SU-DHL-6 (cell line): ENCODE measurements around the gene BAZ1A.
"Not testable (repeated sequence)": the region's sequence is repeated elsewhere in the genome, so short reads cannot be mapped to it uniquely, and the experiment has no call there.

Source experiments
- H2AFZ ChIP-seq: fragments of 200-600 bp; sonication (generic); 2 replicates; pipeline ENCODE4 v1.6.1; 2014; ENCODE audit warnings: low read depth, mild to moderate bottlenecking, moderate library complexity, mixed read lengths, antibody characterized with exemption, low read length; ENCODE audit not compliant: severe bottlenecking
- H3F3A ChIP-seq: fragments of 200-600 bp; shearing (Covaris generic); 2 replicates; pipeline ENCODE4 v1.6.0; 2016; ENCODE audit warnings: antibody characterized with exemption, mild to moderate bottlenecking; ENCODE audit not compliant: insufficient read depth
- H3K27ac ChIP-seq: fragments of 200-600 bp; sonication (generic); 2 replicates; pipeline ENCODE4 v1.5.1; 2016; ENCODE audit warnings: low read depth, mild to moderate bottlenecking, low read length, moderate library complexity, mixed read lengths
- H3K27me3 ChIP-seq: fragments of 200-600 bp; sonication (generic), shearing (Covaris generic); 2 replicates; pipeline ENCODE4 v1.6.0; 2014; ENCODE audit warnings: mild to moderate bottlenecking, low read length
- H3K36me3 ChIP-seq: fragments of 200-600 bp; sonication (generic); 2 replicates; pipeline ENCODE4 v1.6.1; 2014; ENCODE audit warnings: mild to moderate bottlenecking, low read length, mixed read lengths
- H3K4me2 ChIP-seq: fragments of 300-600, 200-600 bp; shearing (Covaris generic), sonication (generic); 2 replicates; pipeline ENCODE4 v1.6.0; 2014; ENCODE audit warnings: low read length, low read depth, mild to moderate bottlenecking; ENCODE audit not compliant: poor library complexity, severe bottlenecking
- H3K4me3 ChIP-seq: fragments of 200-600 bp; sonication (generic); 2 replicates; pipeline ENCODE4 v1.5.1; 2014; ENCODE audit warnings: antibody characterized with exemption, low read length, mild to moderate bottlenecking, mixed read lengths; ENCODE audit not compliant: insufficient read depth, poor library complexity, severe bottlenecking
- H3K79me2 ChIP-seq: fragments of 200-600 bp; sonication (generic); 2 replicates; pipeline ENCODE4 v1.6.1; 2014; ENCODE audit warnings: mild to moderate bottlenecking, low read length, moderate library complexity; ENCODE audit not compliant: insufficient read depth
- H3K9ac ChIP-seq: fragments of 200-600 bp; sonication (generic); 2 replicates; pipeline ENCODE4 v1.7.0; 2014; ENCODE audit warnings: mild to moderate bottlenecking, low read length
- H3K9me2 ChIP-seq: fragments of 200-600 bp; sonication (generic); replicated peaks from 2 replicates; pipeline ENCODE4 v1.6.1; 2014; ENCODE audit warnings: low read length; ENCODE audit not compliant: insufficient read depth
- H3K9me3 ChIP-seq: fragments of 200-600 bp; sonication (generic); 2 replicates; pipeline ENCODE4 v1.6.1; 2014; ENCODE audit warnings: low read length, mixed read lengths; ENCODE audit not compliant: insufficient read depth
- H4K20me1 ChIP-seq: fragments of 200-600 bp; sonication (generic); 2 replicates; pipeline ENCODE4 v1.6.1; 2014; ENCODE audit warnings: low read depth, mild to moderate bottlenecking, antibody characterized with exemption, low read length, moderate library complexity, mixed read lengths
- CTCF ChIP-seq: fragments of 200-600 bp; sonication (generic); IDR thresholded peaks from one replicate; pipeline ENCODE4 v1.5.1; 2017; ENCODE audit warnings: antibody characterized with exemption, mild to moderate bottlenecking, low read length, moderate library complexity; ENCODE audit not compliant: insufficient read depth, poor library complexity, severe bottlenecking
- EZH2phosphoT487 ChIP-seq: fragments of 200-600 bp; sonication (generic), shearing (Covaris generic); conservative IDR thresholded peaks from 2 replicates; pipeline ENCODE4 v1.6.1; 2018; ENCODE audit warnings: mild to moderate bottlenecking, antibody characterized with exemption, low read length, moderate library complexity, mixed read lengths

The BAZ1A gene

GRCh38 chr14:34806257-34806656, 68.9 kb downstream of the BAZ1A start:
- H3K9ac ChIP-seq: no peak overlapping the region
- no peaks in the 10 kb centered on the region for H3K9me3 ChIP-seq
- no peaks in the 10 kb centered on the region for H3K9me2 ChIP-seq
- peaks cover 3% of the 10 kb centered on the region; the same call in 1 of the 2 replicates for H4K20me1 ChIP-seq
- peaks cover 7% of the 10 kb centered on the region; the same call in 1 of the 2 replicates for H3F3A ChIP-seq
- no peak overlapping the region for H3K4me3 ChIP-seq
- H3K27me3 ChIP-seq: no peaks in the 10 kb centered on the region
- no peak overlapping the region for H3K27ac ChIP-seq
- H3K4me2 ChIP-seq: no peak overlapping the region
- peaks cover 58% of the 10 kb centered on the region for H3K36me3 ChIP-seq
- no peak overlapping the region for H2AFZ ChIP-seq
- TF ChIP-seq EZH2phosphoT487 (no peak), CTCF (no peak)
- H3K79me2 ChIP-seq: peaks cover 13% of the 10 kb centered on the region; the same call in 1 of the 2 replicates

- Histone ChIP-seq H3K36me3 (peaks cover 63% of the 10 kb centered on the region), H3K9me2 (no peaks in the 10 kb centered on the region), H3K9ac (no peak overlapping the region), H3K27me3 (no peaks in the 10 kb centered on the region), H3K4me3 (no peak overlapping the region), H3F3A (peaks cover 9% of the 10 kb centered on the region; the same call in 1 of the 2 replicates), H4K20me1 (peaks cover 2% of the 10 kb centered on the region; the same call in 1 of the 2 replicates), H3K9me3 (no peaks in the 10 kb centered on the region), H3K79me2 (peaks cover 13% of the 10 kb centered on the region; the same call in 1 of the 2 replicates), H3K4me2 (no peak overlapping the region), H2AFZ (no peak overlapping the region), H3K27ac (no peak overlapping the region)
- TF ChIP-seq EZH2phosphoT487: no peak
- TF ChIP-seq CTCF: no peak
Observed at GRCh38 chr14:34804933-34805332, 70.2 kb downstream of the BAZ1A start.

GRCh38 chr14:34798861-34799260, 76.3 kb downstream of the BAZ1A start:
- peaks cover 44% of the 10 kb centered on the region for H3K36me3 ChIP-seq
- not testable (repeated sequence) for H3F3A ChIP-seq, H4K20me1 ChIP-seq, H3K9ac ChIP-seq, H3K79me2 ChIP-seq, H3K27ac ChIP-seq, H3K9me3 ChIP-seq, H3K4me3 ChIP-seq, H3K9me2 ChIP-seq, H3K27me3 ChIP-seq, H3K4me2 ChIP-seq, H2AFZ ChIP-seq

- Histone ChIP-seq H3K36me3 (peaks cover 42% of the 10 kb centered on the region), H2AFZ (no peak overlapping the region), H3K79me2 (no peaks in the 10 kb centered on the region)
Observed at GRCh38 chr14:34797747-34798583, 77.2 kb downstream of the BAZ1A start.

More at GRCh38 chr14:34797747-34798583, 77.2 kb downstream of the BAZ1A start:
- no peak overlapping the region for H3K4me2 ChIP-seq
- H3K9ac ChIP-seq: no peak overlapping the region
- H3K4me3 ChIP-seq: no peak overlapping the region
- no peaks in the 10 kb centered on the region for H3K9me3 ChIP-seq
- H3K27me3 ChIP-seq: no peaks in the 10 kb centered on the region
- TF ChIP-seq CTCF (no peak), EZH2phosphoT487 (no peak)
- H3K9me2 ChIP-seq: no peaks in the 10 kb centered on the region
- peaks cover 4% of the 10 kb centered on the region; the same call in 1 of the 2 replicates for H3F3A ChIP-seq
- no peaks in the 10 kb centered on the region for H4K20me1 ChIP-seq
- no peak overlapping the region for H3K27ac ChIP-seq
